Spleen (tissue), 11 donors: ENCODE results near the gene LETMD1. TPM values are rescaled to one million over a fixed set of nuclear protein-coding genes. Genes with fewer than 3 reads are reported as not detected.
A peak's percentile ranks its signal among the peaks of the same experiment; 100 is the strongest.

Experiments used
- DNase-seq: peaks from one replicate; pipeline ENCODE4 v3.0.0-alpha.2; 2020
- H3K27ac ChIP-seq, 8 donors: fragments of 200-600 bp; sonication (generic) in 7 of 8; 1 replicate in 4 of 8; 2 replicates in 4 of 8; pipeline versions ENCODE4 v1.5.0 to v1.8.0; 2016 to 2021; ENCODE audit warnings: inconsistent platforms in 4 of 8, mild to moderate bottlenecking in 4 of 8, moderate library complexity in 1 of 8
- H3K27me3 ChIP-seq, 7 donors: fragments of 200-600 bp; sonication (generic) in 6 of 7; replicated peaks in 1 of 7; 1 replicate in 4 of 7; 2 replicates in 3 of 7; pipeline versions ENCODE4 v1.5.0 to v1.8.0; 2016 to 2021; ENCODE audit warnings: inconsistent platforms in 3 of 7, mild to moderate bottlenecking in 1 of 7
- H3K36me3 ChIP-seq, 6 donors: fragments of 200-600 bp; sonication (generic) in 5 of 6; 1 replicate in 4 of 6; 2 replicates in 2 of 6; pipeline versions ENCODE4 v1.5.0 to v1.8.0; 2016 to 2021; ENCODE audit warnings: inconsistent platforms in 2 of 6
- H3K4me1 ChIP-seq, 6 donors: fragments of 200-600 bp; sonication (generic) in 5 of 6; 1 replicate in 3 of 6; 2 replicates in 3 of 6; pipeline versions ENCODE4 v1.5.0 to v1.8.0; 2016 to 2021; ENCODE audit warnings: inconsistent platforms in 3 of 6
- H3K4me3 ChIP-seq, 8 donors: fragments of 200-600 bp; sonication (generic) in 7 of 8; 1 replicate in 4 of 8; 2 replicates in 4 of 8; pipeline versions ENCODE4 v1.5.0 to v1.8.0; 2016 to 2021; ENCODE audit warnings: inconsistent platforms in 4 of 8, mild to moderate bottlenecking in 4 of 8, moderate library complexity in 2 of 8
- H3K9me3 ChIP-seq, 8 donors: fragments of 200-600 bp; sonication (generic) in 7 of 8; 1 replicate in 4 of 8; 2 replicates in 4 of 8; pipeline versions ENCODE4 v1.5.0 to v1.8.0; 2016 to 2021; ENCODE audit warnings: inconsistent platforms in 4 of 8
- CTCF ChIP-seq, 11 experiments: fragments of 200-600 bp in 7 of 11; fragments of 450-650 bp in 4 of 11; sonication (generic) in 4 of 11; IDR thresholded peaks in 8 of 11; conservative IDR thresholded peaks in 3 of 11; 1 replicate in 7 of 11; 2 replicates in 4 of 11; pipeline versions ENCODE4 v1.4.0 to v1.8.0; 2016 to 2021; ENCODE audit warnings: antibody characterized with exemption in 11 of 11, inconsistent platforms in 4 of 11, mild to moderate bottlenecking in 1 of 11
- POLR2A ChIP-seq, 3 donors: fragments of 450-650 bp; IDR thresholded peaks; one replicate each; pipeline ENCODE4 v1.5.1; 2017; ENCODE audit warnings: antibody characterized with exemption in 3 of 3, mild to moderate bottlenecking in 1 of 3
- POLR2AphosphoS5 ChIP-seq, 3 donors: sonication (generic); formaldehyde crosslinking; IDR thresholded peaks; one replicate each; pipeline ENCODE4 v1.5.1; 2017; ENCODE audit warnings: antibody characterized with exemption in 3 of 3
- WGBS, 5 donors: extraction: QIAGEN DNeasy Blood & Tissue Kit in 3 of 5; methylation state at CpG; one replicate each; pipeline versions ENCODE4 v1.1.5 to v1.1.7; 2013 to 2018; 5-methylcytosine and 5-hydroxymethylcytosine counted together
- intact Hi-C: fragments of 100-400 bp; cut with DNase I; formaldehyde crosslinking; loops from one replicate; pipeline ENCODE4 v1.15.0; 2023; ENCODE audit warnings: low total_unique reads
- polyA plus RNA-seq, 3 donors: library from polyadenylated mRNA; stranded (reverse); fragments of 200-250 nt; gene quantifications; one replicate each; pipeline ENCODE4 v1.2.1, GENCODE V29; 2013
- total RNA-seq, 7 donors: library from RNA; depleted of rRNA in 3 of 7; stranded (reverse); fragments of >200 nt in 3 of 7; fragmentation: NEBNext Ultra II Directional in 4 of 7; extraction: Animal tissue kit (Norgen Biotek cat#: 25700) in 4 of 7; gene quantifications; one replicate each; pipeline versions ENCODE4 v1.1.0 to v1.2.1, GENCODE V29; 2016 to 2021
- donor health status: healthy with polysubstance abuse.
- donor health status: DM: no; HTN: no; CAD: no; lungs with moderate emphysema.
- donor health status: DM: no; HTN: no; CAD: no.
- donor health status: Bipolar disorder and iron deficiency.
- donor health status: healthy.
- donor health status: DM: no; HTN: no; CAD: no.
- donor health status: DM: yes; HTN: yes; CAD: no.

The LETMD1 gene
- total and polyA plus RNA-seq, 10 donors = 51.4 to 85.2 (median 60.0) TPM

- Histone ChIP-seq H3K27ac (peak overlapping the region in 3 of 8 donors; percentile 7 to 55 (median 37)), H3K36me3 (no peaks in the 10 kb centered on the region), H3K4me1 (peaks cover 26 to 79% (median 50%) of the 10 kb centered on the region in 6 donors), H3K9me3 (no peaks in the 10 kb centered on the region), H3K27me3 (no peaks in the 10 kb centered on the region), H3K4me3 (no peak overlapping the region)
- TF ChIP-seq POLR2AphosphoS5 (IDR thresholded peaks at IDR 0.05) (no peak), POLR2A (IDR thresholded peaks at IDR 0.05) (no peak), CTCF (IDR thresholded peaks at IDR 0.05 in 8 of 11, conservative IDR thresholded peaks at IDR 0.05 in 3 of 11) (no peak)
- DNase-seq = no peak
- intact Hi-C loops = no loop called here
- 5 to 11% (median 9%) methylated on average over 1 of the region's 1 CpG for WGBS, 5 donors
These were observed 26.4 kb upstream of the LETMD1 start for GRCh38 chr12:51021694-51022093.

GRCh38 chr12:51023625-51024382, 24.3 kb upstream of the LETMD1 start:
- 69 to 82% (median 74%) methylated on average over 4 of the region's 4 CpGs for WGBS, 5 donors
- Histone ChIP-seq H3K4me1 (peaks cover 26 to 88% (median 52%) of the 10 kb centered on the region in 6 donors), H3K4me3 (peak overlapping the region in 6 of 8 donors; percentile 77 to 96 (median 92))

GRCh38 chr12:51025338-51025835, 22.7 kb upstream of the LETMD1 start:
- peak overlapping the region; percentile 77 to 96 (median 92) for H3K4me3 ChIP-seq
- 8 to 14% (median 12%) methylated on average over 9 of the region's 9 CpGs for WGBS, 5 donors
- TF ChIP-seq POLR2AphosphoS5 (IDR thresholded peaks at IDR 0.05) = no peak
- no peak for TF ChIP-seq CTCF (IDR thresholded peaks at IDR 0.05 in 8 of 11, conservative IDR thresholded peaks at IDR 0.05 in 3 of 11)
- TF ChIP-seq POLR2A (IDR thresholded peaks at IDR 0.05) = no peak
- peak overlapping the region; percentile 76 to 92 (median 86) for H3K27ac ChIP-seq
- intact Hi-C loops = no loop called here
- peaks cover 0 to 6% (median 0%) of the 10 kb centered on the region in 7 donors for H3K27me3 ChIP-seq
- H3K9me3 ChIP-seq = no peaks in the 10 kb centered on the region
- DNase-seq = no peak
- H3K36me3 ChIP-seq = no peaks in the 10 kb centered on the region
- H3K4me1 ChIP-seq = peaks cover 26 to 72% (median 50%) of the 10 kb centered on the region in 6 donors

More at GRCh38 chr12:51023625-51024382, 24.3 kb upstream of the LETMD1 start:
- intact Hi-C loops = no loop called here
- Histone ChIP-seq H3K36me3 (no peaks in the 10 kb centered on the region), H3K9me3 (no peaks in the 10 kb centered on the region), H3K27me3 (peaks cover 0 to 5% (median 0%) of the 10 kb centered on the region in 7 donors), H3K27ac (peak overlapping the region in 7 of 8 donors; percentile 83 to 92 (median 86))
- no peak for DNase-seq
- TF ChIP-seq POLR2AphosphoS5 (IDR thresholded peaks at IDR 0.05) (no peak), POLR2A (IDR thresholded peaks at IDR 0.05) (no peak), CTCF (IDR thresholded peaks at IDR 0.05 in 8 of 11, conservative IDR thresholded peaks at IDR 0.05 in 3 of 11) (no peak)
